HepG2 (cell line): Measurements from ENCODE around the gene SCNM1. TPM values are rescaled to one million over a fixed set of nuclear protein-coding genes. Genes with fewer than 3 reads are reported as not detected.

ENCODE experiments used
- CEBPZ ChIP-seq: IDR thresholded peaks from 2 replicates; pipeline ENCODE4 v1.6.1; 2012; ENCODE audit warnings: low read length, improper control_type of control experiment
- FOXC1 ChIP-seq: sonication (generic); formaldehyde crosslinking; IDR thresholded peaks from 2 replicates; pipeline ENCODE4 v1.8.0; 2022; ENCODE audit warnings: mild to moderate bottlenecking, missing genetic modification reagents, borderline replicate concordance
- FOXO4 ChIP-seq: sonication (generic); formaldehyde crosslinking; conservative IDR thresholded peaks from 2 replicates; pipeline ENCODE4 v1.8.1; 2023; ENCODE audit warnings: missing genetic modification reagents
- HNF1B ChIP-seq: sonication (generic); formaldehyde crosslinking; IDR thresholded peaks from 2 replicates; pipeline ENCODE4 v1.5.1; 2020; ENCODE audit warnings: mild to moderate bottlenecking, moderate library complexity, missing genetic modification reagents
- ISL2 ChIP-seq: sonication (generic); formaldehyde crosslinking; IDR thresholded peaks from 2 replicates; pipeline ENCODE4 v1.5.0; 2020; ENCODE audit warnings: missing genetic modification reagents
- MED13 ChIP-seq: sonication (generic); formaldehyde crosslinking; IDR thresholded peaks from 2 replicates; pipeline ENCODE4 v1.5.0; 2020; ENCODE audit warnings: missing genetic modification reagents
- PLSCR1 ChIP-seq: sonication (generic); formaldehyde crosslinking; IDR thresholded peaks from 2 replicates; pipeline ENCODE4 v1.5.0; 2020; ENCODE audit warnings: missing genetic modification reagents, mild to moderate bottlenecking, borderline replicate concordance
- RELA ChIP-seq: sonication (generic); formaldehyde crosslinking; IDR thresholded peaks from 2 replicates; pipeline ENCODE4 v1.4.0; 2020; ENCODE audit warnings: missing genetic modification reagents
- RFX5 ChIP-seq: IDR thresholded peaks from 2 replicates; pipeline ENCODE4 v1.6.1; 2011; ENCODE audit warnings: low read depth, low read length, improper control_type of control experiment
- SRY ChIP-seq: sonication (generic); formaldehyde crosslinking; IDR thresholded peaks from 2 replicates; pipeline ENCODE4 v1.8.0; 2022; ENCODE audit warnings: mild to moderate bottlenecking, missing genetic modification reagents
- TMF1 ChIP-seq: sonication (generic); formaldehyde crosslinking; IDR thresholded peaks from 2 replicates; pipeline ENCODE4 v1.8.1; 2022; ENCODE audit warnings: low read depth, missing genetic modification reagents
- XRCC5 ChIP-seq: fragments of 200-400 bp; formaldehyde crosslinking; optimal IDR thresholded peaks from 2 replicates; pipeline ENCODE3; 2017; ENCODE audit warnings: mild to moderate bottlenecking, low read length
- ZBTB34 ChIP-seq: sonication (generic); formaldehyde crosslinking; IDR thresholded peaks from 2 replicates; pipeline ENCODE4 v1.8.0; 2022; ENCODE audit warnings: mild to moderate bottlenecking, missing genetic modification reagents
- ZFP82 ChIP-seq: sonication (generic); formaldehyde crosslinking; IDR thresholded peaks from 2 replicates; pipeline ENCODE4 v1.5.1; 2020; ENCODE audit warnings: mild to moderate bottlenecking, missing genetic modification reagents, borderline replicate concordance
- ZMAT5 ChIP-seq: sonication (generic); formaldehyde crosslinking; IDR thresholded peaks from 2 replicates; pipeline ENCODE4 v1.5.0; 2020; ENCODE audit warnings: mild to moderate bottlenecking, low read depth, missing genetic modification reagents, borderline replicate concordance
- ZNF24 ChIP-seq: fragments of 450-650 bp; IDR thresholded peaks from 2 replicates; pipeline ENCODE4 v1.6.1; 2017; ENCODE audit warnings: antibody characterized with exemption, mild to moderate bottlenecking
- ZNF543 ChIP-seq: sonication (generic); formaldehyde crosslinking; IDR thresholded peaks from 2 replicates; pipeline ENCODE4 v1.4.0; 2020; ENCODE audit warnings: mild to moderate bottlenecking, missing genetic modification reagents
- ZNF569 ChIP-seq: sonication (generic); formaldehyde crosslinking; IDR thresholded peaks from 2 replicates; pipeline ENCODE4 v1.5.0; 2020; ENCODE audit warnings: mild to moderate bottlenecking, missing genetic modification reagents, moderate library complexity, borderline replicate concordance
- ZNF580 ChIP-seq: IDR thresholded peaks from 2 replicates; pipeline ENCODE4 v1.6.1; 2016; ENCODE audit warnings: low read depth, borderline replicate concordance
- ZNF878 ChIP-seq: sonication (generic); formaldehyde crosslinking; IDR thresholded peaks from 2 replicates; pipeline ENCODE4 v1.8.1; 2023; ENCODE audit warnings: mild to moderate bottlenecking, missing genetic modification reagents, moderate library complexity
- polyA plus RNA-seq, 8 experiments: library from polyadenylated mRNA; depleted of rRNA in 3 of 8; stranded (reverse) in 7 of 8; unstranded in 1 of 8; fragments of >200 nt; fragmentation: Illumina TruSeq in 4 of 8; extraction: Trizol in 4 of 8; gene quantifications; 2 replicates each; pipeline versions ENCODE4 v1.2.1 to v1.2.3, GENCODE V29; 2011 to 2016; ENCODE audit warnings: low read depth in 4 of 8, missing spikeins in 1 of 8, mixed read lengths in 1 of 8; ENCODE audit not compliant: insufficient read depth in 1 of 8
- total RNA-seq, 5 experiments: library from RNA; depleted of rRNA; stranded (reverse); fragments of >200 nt; fragmentation: Illumina TruSeq; extraction: Trizol; gene quantifications; 2 replicates each; pipeline ENCODE4 v1.2.3, GENCODE V29; 2016; ENCODE audit warnings: low read depth in 1 of 5

Gene SCNM1
- total and polyA plus RNA-seq, 2 of the 13 experiments (the other 11 are each of a cell fraction or from before 2014, with no cell fraction given), result 16.3 to 31.5 TPM

- TF ChIP-seq XRCC5 (peak; percentile 37), ZBTB34 (CRISPR knock-in tag) (no peak), ZFP82 (CRISPR knock-in tag) (0 out of 2 replicates have a peak, but pooled peaks have one; percentile 50), ZNF543 (peak; percentile 40; the same call in 1 of the 2 replicates), ZNF569 (CRISPR knock-in tag) (no peak), HNF1B (CRISPR knock-in tag) (no peak), PLSCR1 (CRISPR knock-in tag) (no peak), FOXO4 (CRISPR knock-in tag) (no peak), RFX5 (no peak), TMF1 (no peak), CEBPZ (no peak), ZMAT5 (CRISPR knock-in tag) (no peak), SRY (CRISPR knock-in tag) (0 out of 2 replicates have a peak, but pooled peaks have one; percentile 8), ZNF24 (no peak), RELA (no peak), ZNF580 (peak; percentile 46; the same call in 1 of the 2 replicates), ISL2 (CRISPR knock-in tag) (0 out of 2 replicates have a peak, but pooled peaks have one; percentile 46), MED13 (CRISPR knock-in tag) (no peak), FOXC1 (CRISPR knock-in tag) (0 out of 2 replicates have a peak, but pooled peaks have one; percentile 53), ZNF878 (no peak)
These were observed 19.4 kb upstream of the SCNM1 start, which contains the start of gene SEMA6C (continued) for GRCh38 chr1:151146412-151147131.
